ENCODE results near the gene AARS2.
A peak's percentile ranks its signal among the peaks of the same experiment; 100 is the strongest.

Gene AARS2

DNA sequence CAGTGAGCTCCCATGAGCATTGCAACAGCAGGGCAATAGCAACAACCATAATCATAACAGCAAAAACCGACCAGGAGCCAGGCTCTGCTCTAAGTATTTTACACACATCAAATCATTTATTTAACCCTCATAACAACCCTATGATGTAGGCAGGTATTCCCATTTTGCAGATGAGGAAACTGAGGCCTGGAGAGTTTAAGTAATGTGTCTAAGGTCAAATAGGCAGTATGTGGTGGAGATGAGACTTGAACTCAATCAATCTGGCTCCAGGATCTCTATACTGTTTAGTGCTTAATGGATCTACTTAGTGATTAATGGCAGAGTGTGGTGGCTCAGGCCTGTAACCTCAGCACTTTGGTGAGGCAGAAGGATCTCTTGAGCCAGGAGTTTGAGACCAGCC lies 39.5 kb downstream of the AARS2 start:
- DNase-seq, result no peak

DNA sequence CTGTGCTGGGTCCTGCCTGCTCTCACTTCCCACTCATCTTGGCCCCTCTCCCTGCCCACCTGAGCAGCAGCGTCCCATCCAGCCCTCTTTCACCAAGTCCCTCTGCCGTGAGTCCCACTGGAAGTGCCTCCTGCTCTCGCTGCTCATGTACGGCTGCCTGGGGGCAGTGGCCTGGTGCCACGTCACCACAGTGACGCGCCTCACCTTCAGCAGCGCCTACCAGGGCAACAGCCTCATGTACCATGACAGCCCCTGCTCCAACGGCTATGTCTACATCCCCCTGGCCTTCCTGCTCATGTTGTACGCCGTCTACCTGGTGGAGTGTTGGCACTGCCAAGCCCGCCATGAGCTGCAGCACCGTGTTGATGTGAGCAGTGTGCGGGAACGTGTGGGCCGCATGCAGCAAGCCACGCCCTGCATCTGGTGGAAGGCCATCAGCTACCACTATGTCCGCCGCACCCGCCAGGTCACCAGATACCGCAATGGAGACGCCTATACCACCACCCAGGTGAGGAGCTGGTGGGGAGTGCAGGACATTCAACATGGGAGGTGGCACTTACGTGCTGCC lies 40.1 kb downstream of the AARS2 start:
- no peak for DNase-seq

- no peak for DNase-seq
These were observed 40.6 kb downstream of the AARS2 start for GRCh38 chr6:44272529-44272928.

DNA sequence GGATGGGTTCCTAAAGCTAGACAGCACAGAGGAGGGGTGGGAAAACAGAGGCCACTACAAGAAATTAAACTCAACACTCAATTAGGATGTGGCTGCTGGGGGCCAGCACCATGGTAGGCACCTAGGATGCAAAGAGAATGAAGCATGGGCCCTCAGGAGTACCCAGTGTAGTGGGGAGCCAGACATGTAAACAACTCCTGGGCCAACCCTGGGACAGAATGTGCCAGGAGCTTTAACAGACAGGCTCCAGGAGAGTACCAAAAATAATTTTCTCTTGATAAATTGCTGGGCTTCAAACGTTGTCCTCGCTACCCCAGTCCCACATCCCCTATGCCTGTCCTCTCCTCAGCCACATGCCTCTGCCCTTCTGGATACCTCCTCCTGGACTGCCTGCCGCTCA lies 41.2 kb downstream of the AARS2 start:
- DNase-seq, result no peak

- DNase-seq, result no peak
These were observed 41.8 kb downstream of the AARS2 start for GRCh38 chr6:44271406-44271723.

DNA sequence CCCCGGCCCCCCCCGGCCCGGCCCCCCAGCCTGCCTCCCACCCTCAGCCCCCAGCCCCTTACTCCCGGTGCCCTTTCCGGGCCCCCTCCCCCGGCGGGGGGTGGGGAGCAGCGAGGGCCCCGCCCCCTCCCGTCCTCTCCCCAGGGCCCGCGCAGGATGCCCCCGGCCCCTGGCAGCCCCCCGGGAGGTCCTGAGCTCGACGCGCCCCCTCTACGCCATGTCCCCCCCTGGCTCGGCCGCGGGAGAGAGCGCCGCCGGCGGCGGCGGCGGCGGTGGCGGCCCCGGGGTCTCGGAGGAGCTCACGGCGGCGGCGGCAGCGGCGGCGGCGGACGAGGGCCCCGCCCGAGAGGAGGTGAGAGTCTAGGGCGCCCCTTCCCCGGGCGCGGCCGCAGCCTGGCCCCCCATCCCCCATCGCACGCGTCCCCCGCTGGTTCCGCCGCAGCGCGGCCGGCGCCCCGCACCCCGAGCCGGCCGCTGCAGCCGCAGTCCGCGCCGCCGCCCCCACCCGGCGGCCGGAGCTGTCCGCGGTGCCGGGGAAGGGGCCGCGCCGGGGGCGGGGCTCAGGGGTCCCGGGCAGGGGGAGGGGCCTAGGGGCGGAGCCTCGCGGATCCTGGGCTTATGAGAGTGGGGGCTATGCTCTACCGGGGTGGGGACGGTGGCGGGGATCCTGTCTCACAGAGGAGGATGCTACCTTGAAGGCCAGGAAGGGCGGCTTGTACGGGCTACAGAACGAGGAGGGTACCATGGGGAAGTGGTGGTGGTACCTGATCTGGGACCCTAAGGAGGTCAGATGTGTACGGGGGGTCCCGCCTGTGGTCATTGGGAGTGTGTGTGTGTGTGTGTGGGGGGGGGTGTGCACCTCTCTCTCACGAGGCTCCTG lies 42.4 kb downstream of the AARS2 start:
- DNase-seq, result no peak

DNA sequence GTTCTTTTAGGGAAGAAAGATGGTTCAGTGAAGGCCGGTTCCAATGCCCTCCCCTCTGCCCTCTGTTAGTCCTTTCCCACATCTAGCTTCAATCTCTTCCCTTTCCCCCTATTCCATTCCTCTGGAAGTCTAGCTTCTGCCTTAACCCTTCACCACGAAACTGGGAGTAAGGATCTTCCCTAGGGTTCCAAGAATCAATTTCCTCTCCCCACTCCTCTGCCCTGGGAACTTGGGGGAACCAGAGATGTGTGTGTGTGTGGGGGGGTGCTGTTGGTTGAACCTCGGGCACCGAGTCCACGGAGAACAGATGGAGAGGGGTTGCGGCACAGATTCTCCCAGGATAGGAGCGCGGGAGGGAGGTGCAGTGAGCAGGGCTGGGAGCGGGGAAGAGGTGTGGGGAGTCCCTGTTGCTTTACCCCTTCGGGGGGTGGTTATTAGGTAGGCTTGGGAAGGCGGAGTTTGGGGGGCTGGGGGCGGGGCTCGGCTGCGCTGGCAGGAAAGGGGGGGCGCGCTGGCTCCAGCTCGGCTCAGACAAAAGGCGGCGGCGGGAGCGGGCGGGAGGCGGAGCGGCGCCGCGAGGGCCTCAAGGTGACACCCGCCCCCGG lies 43.1 kb downstream of the AARS2 start, which contains the start of gene TMEM151B:
Gene TMEM151B, plus strand, starts transcription at position 530 of the 605 bp plus-strand sequence. CDS start 293 bp downstream, outside the sequence.
- DNase-seq, result no peak

- no peak for DNase-seq
These were observed 43.8 kb downstream of the AARS2 start for GRCh38 chr6:44269178-44269920.

- peak; percentile 60 for DNase-seq
These were observed 45.0 kb downstream of the AARS2 start for GRCh38 chr6:44268095-44268628.

DNA sequence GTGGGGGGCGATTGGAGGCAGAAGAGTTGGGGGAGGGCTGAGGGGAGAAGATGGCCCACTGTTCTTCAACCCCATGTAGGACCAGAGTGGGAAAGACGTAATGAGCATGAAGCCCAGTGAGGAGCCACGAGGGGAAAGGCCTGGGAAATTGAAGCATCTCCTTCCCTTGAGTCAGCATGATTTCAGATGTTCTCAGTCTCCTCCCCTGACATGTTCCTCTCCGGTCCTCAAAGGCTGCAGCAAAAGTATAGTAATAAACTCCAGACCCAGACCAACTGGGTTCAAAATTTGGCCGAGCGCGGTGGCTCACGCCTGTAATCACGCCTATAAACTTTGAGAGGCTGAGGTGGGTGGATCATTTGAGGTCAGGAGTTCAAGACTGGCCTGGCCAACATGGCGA lies 45.9 kb downstream of the AARS2 start:
- DNase-seq, result no peak

- no peak for DNase-seq
These were observed 46.8 kb downstream of the AARS2 start for GRCh38 chr6:44266347-44266746.

DNA sequence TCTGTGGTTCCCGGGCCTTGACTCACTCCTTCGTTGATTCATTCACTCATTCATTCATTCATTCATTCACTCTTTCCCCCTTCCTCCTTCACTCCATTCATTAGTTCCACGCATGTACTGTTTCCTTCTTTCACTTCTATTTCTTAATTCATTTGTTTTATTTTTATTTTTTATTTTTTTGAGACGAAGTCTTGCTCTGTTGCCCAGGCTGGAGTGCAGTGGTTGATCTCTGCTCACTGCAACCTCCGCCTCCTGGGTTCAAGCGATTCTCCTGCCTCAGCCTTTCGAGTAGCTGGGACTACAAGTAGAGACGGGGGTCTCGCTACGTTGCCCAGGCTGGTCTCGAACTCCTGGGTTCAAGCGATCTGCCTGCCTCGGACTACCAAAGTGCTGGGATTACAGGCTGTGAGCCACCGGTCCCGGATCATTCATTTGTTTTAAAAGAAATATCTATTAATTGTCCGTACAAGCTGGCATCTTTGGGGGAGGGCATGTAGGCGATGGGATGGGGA lies 47.4 kb downstream of the AARS2 start:
- no peak for DNase-seq

DNA sequence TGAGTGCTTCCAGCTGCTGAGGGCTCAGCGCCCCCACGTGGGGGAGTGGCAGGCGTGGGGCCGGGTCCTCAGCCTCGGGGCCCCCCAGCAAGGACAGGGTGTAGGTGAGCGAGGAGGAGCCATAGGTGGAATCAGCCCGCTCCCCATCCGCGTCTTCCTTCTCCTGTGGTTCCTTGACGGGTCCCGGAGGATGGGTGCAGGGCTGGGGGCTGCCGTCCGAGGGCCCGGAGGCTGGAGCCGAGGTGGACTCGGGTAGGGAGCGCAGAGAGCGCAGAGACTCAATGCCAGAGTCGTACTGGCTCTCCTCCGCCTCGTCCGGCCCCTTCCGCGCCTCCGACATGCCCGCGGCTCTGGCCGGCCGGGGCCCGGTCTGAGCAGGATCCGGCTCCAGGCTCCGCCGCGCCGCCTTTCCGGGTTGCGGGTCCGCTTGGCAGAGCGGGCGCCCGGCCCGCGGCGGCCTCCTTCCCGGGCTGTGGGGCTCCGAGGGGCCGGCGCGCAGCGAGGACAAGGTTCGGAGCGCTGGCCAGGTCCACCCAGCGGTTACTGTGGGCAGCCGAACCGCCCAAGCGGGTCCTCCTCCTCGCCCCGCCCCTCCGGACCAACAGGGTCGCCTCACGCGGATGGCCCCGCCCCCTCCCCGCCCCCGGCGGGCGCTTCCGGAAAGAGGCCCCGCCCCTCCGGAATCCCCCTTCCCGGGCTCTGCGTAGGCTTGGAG lies 48.0 kb downstream of the AARS2 start, which contains the start of gene NFKBIE:
Gene NFKBIE, minus strand, starts transcription at position 545 of the 715 bp plus-strand sequence. Its CDS starts 205 bp downstream, at position 340.
- peak; percentile 93 for DNase-seq

- DNase-seq, result peak; percentile 35
These were observed 48.8 kb downstream of the AARS2 start for GRCh38 chr6:44264154-44265006.

- peak; percentile 42 for DNase-seq
These were observed 49.6 kb downstream of the AARS2 start for GRCh38 chr6:44263354-44264100.

- DNase-seq, result no peak
These were observed 50.4 kb downstream of the AARS2 start for GRCh38 chr6:44262467-44263353.

DNA sequence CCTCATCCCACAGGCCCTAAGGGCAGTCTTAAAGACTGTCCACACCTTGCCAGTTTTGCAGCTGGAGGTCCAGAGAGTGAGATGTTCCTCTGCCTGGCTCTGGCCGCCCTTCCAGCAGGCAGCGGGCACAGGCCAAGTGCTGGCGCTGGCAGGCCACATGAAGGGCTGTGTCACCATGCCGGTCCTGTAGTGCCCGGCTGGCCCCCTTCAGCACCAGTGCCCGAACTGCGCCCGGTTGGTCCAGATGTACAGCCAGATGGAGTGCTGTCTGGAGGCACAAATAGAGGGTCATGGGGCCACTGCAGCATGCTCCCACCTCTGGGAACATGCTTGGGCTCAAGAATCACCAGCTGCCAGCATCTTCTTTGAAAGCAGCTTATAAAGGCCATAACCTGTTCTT lies 51.6 kb downstream of the AARS2 start:
- DNase-seq, result no peak

GRCh38 chr6:44260451-44261297 lies 52.5 kb downstream of the AARS2 start:
- no peak for DNase-seq

Measured in stimulated activated CD4-positive, alpha-beta T cell treated with anti-CD3 and anti-CD28 coated beads, Interleukin-1b, Interleukin-23, amount 100 ng/mL, for 48 hours (primary cell).